Measurements from ENCODE around the gene TUBB4B. TPM values are rescaled to one million over a fixed set of nuclear protein-coding genes. Genes with fewer than 3 reads are reported as not detected.

The TUBB4B gene
- total RNA-seq, 4 donors from 2014 or later, result 181 to 757 (median 487) TPM

DNA sequence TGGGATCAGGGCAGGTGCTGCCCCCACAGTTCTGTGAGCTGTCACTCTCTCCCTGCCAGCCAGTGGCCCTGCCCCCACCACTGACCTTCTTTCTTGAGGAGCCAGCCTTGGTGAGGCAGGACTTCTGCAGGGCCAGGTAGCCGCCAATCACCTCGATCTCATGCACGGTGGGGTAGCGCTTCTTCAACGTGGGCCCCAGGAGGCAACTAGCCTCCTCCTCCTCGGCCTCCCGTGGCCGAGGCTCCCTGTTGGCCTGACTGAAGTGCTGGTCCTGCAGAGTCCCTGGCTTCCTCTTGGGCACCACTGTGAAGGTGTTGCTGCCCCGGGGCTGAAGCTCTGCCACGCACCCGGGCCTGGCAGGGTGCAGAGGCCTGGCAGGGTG is 42.2 kb upstream of the TUBB4B start:
- Histone ChIP-seq H3K4me3 (replicated peaks in 1 of 3) (no peak overlapping the region), H3K27me3 (no peaks in the 10 kb centered on the region), H3K4me1 (peaks cover 25 to 53% of the 10 kb centered on the region in 2 donors), H3K27ac (no peak overlapping the region), H3K9me3 (no peaks in the 10 kb centered on the region), H3K36me3 (no peaks in the 10 kb centered on the region)
- no peak for DNase-seq
- TF ChIP-seq POLR2A (IDR thresholded peaks at IDR 0.05), result no peak
- TF ChIP-seq, protein P1, sequence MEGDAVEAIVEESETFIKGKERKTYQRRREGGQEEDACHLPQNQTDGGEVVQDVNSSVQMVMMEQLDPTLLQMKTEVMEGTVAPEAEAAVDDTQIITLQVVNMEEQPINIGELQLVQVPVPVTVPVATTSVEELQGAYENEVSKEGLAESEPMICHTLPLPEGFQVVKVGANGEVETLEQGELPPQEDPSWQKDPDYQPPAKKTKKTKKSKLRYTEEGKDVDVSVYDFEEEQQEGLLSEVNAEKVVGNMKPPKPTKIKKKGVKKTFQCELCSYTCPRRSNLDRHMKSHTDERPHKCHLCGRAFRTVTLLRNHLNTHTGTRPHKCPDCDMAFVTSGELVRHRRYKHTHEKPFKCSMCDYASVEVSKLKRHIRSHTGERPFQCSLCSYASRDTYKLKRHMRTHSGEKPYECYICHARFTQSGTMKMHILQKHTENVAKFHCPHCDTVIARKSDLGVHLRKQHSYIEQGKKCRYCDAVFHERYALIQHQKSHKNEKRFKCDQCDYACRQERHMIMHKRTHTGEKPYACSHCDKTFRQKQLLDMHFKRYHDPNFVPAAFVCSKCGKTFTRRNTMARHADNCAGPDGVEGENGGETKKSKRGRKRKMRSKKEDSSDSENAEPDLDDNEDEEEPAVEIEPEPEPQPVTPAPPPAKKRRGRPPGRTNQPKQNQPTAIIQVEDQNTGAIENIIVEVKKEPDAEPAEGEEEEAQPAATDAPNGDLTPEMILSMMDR (IDR thresholded peaks at IDR 0.05), result no peak
- WGBS, 2 donors, result 85 to 92% methylated on average over 4 to 9 of the region's 11 CpGs
- intact Hi-C loops (cut with DNase I), result no loop called here

DNA sequence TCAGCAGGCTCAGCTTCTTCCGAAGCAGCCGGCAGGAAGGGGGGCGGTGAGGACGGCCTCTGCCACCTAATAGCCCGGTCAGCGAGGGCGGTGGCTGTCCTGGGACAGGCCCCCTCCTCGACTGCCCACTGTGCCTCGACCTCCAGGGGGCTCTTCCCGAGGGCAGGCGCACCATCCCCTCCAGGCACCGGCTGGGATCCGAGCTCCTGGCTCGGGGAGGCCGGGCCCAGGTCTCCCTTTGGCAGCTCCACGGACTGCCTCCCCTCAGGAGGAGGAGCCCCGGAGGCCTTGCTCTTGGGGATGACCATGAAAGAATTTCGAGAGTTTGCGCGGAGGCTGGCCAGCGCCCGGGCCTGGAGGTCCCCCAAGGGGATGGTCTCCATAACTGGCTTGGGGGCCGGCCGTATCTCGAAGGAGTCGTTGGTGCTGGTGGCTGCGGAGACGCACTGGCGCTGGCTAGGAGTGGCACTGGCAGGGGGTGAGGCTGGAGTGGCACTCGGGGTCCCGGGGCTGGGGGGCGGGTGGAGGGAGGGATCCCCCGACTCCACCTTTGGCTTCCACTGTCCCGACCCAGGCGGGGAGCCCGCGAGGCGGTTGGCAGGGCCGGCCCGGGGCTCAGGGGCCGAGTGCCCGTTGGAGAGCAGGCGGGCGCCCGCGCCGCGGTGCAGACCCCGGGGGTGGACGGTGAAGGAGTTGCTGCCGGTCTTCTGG is 41.5 kb upstream of the TUBB4B start:
- DNase-seq, result peak in 1 of 2 donors; percentile 28
- no peaks in the 10 kb centered on the region for H3K27me3 ChIP-seq
- TF ChIP-seq, protein P1 (IDR thresholded peaks at IDR 0.05), result no peak
- no peak for TF ChIP-seq POLR2A (IDR thresholded peaks at IDR 0.05)
- no peak overlapping the region for H3K27ac ChIP-seq
- no peaks in the 10 kb centered on the region for H3K9me3 ChIP-seq
- WGBS, 2 donors, result 35 to 40% methylated on average over 7 to 13 of the region's 51 CpGs
- intact Hi-C loops (cut with DNase I), result no loop called here
- peak overlapping the region in 1 of 3 donors; percentile 34 for H3K4me3 ChIP-seq (replicated peaks in 1 of 3)
- H3K36me3 ChIP-seq, result no peaks in the 10 kb centered on the region
- H3K4me1 ChIP-seq, result peaks cover 31 to 57% of the 10 kb centered on the region in 2 donors

DNA sequence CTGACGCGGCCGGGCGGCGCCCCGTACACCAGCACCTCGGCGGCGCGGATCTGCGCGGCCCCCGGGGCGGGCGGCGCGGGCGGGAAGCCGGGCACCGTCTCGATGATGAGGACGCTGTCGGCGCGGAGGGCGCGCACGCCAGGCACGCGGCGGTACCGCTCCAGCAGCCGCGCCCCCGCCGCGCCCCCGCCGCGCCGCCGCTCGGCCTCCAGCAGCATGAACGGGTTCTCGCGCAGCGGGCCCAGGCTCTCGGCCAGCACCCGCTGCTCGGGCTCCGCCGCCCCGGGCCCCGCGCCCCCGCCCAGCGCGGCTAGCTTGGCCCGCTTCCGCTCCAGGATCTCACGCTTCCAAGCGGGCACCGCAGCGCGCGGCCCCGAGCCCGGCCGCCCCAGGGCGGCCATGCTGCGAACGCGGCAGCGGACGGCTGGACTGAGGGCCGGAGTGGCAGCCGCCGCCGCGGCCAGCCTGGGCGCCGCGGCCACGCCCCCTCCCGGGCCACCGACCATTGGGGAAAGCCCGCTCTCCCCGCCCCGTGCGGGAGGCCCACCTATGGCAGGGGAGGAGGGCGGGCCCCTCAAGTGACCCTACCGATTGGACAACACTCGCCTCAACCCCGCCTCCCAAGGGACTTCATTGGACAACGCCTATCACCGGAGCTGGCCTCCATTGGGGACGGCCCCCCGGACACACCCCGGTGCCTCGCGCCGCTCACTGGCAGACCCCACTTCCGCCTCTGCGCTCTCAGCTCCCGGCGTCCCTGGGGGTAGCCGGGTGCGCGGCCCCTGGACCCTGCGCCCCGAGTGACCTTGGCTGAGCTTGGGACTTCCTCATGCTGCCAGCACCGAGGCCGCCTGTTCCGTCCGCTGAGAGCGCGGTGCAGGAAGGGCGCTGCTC is 40.5 kb upstream of the TUBB4B start, which contains the start of gene TPRN:
Gene TPRN (minus strand): TSS at position 431 of the 894 bp plus-strand sequence. CDS start 30 bp downstream, at position 401.
- peak; percentile 100 for DNase-seq
- no peaks in the 10 kb centered on the region for H3K9me3 ChIP-seq
- TF ChIP-seq, protein P1 (IDR thresholded peaks at IDR 0.05), result peak in 1 of 6 experiments; percentile 7
- TF ChIP-seq POLR2A (IDR thresholded peaks at IDR 0.05), result peak; percentile 56 to 94
- WGBS, 2 donors, result 0 to 2% methylated on average over 1 to 10 of the region's 118 CpGs
- peak within 1 kb of the TSS; percentile 30 to 71 (median 52) for H3K27ac ChIP-seq
- intact Hi-C loops (cut with DNase I), result no loop called here
- peak within 1 kb of the TSS; percentile 11 to 57 (median 57) for H3K4me3 ChIP-seq (replicated peaks in 1 of 3)
- no peaks in the 10 kb centered on the region for H3K36me3 ChIP-seq
- peaks cover 35 to 60% of the 10 kb centered on the region in 2 donors for H3K4me1 ChIP-seq
- H3K27me3 ChIP-seq, result no peaks in the 10 kb centered on the region

DNA sequence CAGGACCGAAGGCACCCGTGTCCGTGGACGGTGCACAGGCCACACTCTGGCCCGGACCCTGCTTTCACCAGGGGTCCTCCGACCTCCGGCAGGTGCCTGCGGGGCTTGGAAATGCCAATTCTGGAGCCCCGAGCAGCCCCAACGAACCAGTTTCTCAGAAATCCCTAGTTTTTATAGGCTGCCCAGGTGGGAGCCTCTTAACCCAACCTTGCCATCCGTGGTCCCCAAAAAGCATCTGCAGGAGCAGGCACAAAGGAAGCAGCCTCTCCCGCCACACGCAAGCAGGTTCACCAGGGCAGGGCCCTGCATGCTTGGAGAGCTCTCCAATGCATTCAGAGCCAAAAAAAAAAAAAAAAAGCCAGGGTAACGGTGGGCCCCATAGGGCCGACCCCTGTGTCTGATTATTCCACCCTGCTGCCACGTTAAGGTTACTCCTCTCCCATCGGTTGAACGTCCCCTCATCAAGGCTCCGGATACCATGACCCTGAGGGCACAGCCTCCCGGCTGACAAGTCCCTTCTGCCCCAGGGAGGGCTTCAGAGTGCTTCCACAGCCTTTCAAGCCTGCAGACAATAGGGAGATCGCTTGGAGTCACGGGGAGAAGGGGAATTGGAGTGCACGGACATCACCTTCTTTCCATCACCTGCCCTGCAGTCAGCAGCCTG is 39.8 kb upstream of the TUBB4B start:
- peaks cover 42 to 66% of the 10 kb centered on the region in 2 donors for H3K4me1 ChIP-seq
- H3K9me3 ChIP-seq, result no peaks in the 10 kb centered on the region
- no peaks in the 10 kb centered on the region for H3K27me3 ChIP-seq
- peak overlapping the region; percentile 11 to 57 (median 57) for H3K4me3 ChIP-seq (replicated peaks in 1 of 3)
- no peak for TF ChIP-seq POLR2A (IDR thresholded peaks at IDR 0.05)
- TF ChIP-seq, protein P1 (IDR thresholded peaks at IDR 0.05), result no peak
- 21 to 32% methylated on average over 14 to 17 of the region's 23 CpGs for WGBS, 2 donors
- H3K27ac ChIP-seq, result peak overlapping the region; percentile 30 to 71 (median 52)
- intact Hi-C loops (cut with DNase I), result no loop called here
- DNase-seq, result no peak
- H3K36me3 ChIP-seq, result no peaks in the 10 kb centered on the region

All from thyroid gland (tissue), 4 donors.